ENCODE data around the gene GBF1.

GBF1 gene

DNA sequence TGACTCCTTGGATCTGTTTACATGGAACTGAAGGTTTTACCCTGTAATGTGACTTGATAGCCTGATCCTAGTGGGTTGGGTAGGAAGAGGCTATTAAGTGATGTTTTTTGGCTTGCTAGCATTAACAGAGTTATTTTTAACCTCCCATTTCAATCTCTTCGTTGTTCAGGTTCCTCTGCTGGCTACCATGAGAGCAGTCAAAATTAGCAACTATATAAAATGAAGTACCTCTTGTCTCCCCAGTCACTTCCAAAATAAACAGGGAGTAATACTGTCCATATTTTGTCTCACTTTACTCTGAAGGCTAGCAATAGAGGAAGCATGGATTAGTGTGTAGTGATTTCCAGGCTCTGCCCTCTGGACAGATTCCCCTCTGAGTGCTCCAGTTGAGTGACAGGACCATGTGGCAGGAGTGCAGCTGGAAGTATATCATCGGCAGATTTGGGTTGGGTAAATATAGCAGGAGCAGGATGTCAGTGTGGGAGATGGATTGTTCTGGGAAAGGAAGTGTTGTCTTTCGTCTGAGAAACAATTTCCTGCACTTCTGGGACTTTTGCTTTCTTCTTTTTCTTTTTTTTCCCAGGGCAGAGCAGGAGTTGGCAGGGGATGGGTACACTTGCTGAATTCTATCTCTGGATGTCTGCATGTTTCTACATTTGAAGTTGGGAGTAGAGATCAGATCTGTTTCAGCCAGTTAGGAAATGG is 35.2 kb downstream of the GBF1 start:
- in situ Hi-C loops (cut with MboI; ENCODE audit: low pct_unique_long_range_greater_than_20kb, low sequenced_read_pairs, unreplicated experiment): no loop called here
- TF ChIP-seq, protein P1, sequence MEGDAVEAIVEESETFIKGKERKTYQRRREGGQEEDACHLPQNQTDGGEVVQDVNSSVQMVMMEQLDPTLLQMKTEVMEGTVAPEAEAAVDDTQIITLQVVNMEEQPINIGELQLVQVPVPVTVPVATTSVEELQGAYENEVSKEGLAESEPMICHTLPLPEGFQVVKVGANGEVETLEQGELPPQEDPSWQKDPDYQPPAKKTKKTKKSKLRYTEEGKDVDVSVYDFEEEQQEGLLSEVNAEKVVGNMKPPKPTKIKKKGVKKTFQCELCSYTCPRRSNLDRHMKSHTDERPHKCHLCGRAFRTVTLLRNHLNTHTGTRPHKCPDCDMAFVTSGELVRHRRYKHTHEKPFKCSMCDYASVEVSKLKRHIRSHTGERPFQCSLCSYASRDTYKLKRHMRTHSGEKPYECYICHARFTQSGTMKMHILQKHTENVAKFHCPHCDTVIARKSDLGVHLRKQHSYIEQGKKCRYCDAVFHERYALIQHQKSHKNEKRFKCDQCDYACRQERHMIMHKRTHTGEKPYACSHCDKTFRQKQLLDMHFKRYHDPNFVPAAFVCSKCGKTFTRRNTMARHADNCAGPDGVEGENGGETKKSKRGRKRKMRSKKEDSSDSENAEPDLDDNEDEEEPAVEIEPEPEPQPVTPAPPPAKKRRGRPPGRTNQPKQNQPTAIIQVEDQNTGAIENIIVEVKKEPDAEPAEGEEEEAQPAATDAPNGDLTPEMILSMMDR (IDR thresholded peaks at IDR 0.05; ENCODE audit: extremely low read depth, insufficient read depth, missing control alignments): no peak
- DNase-seq (ENCODE audit: low spot score): no peak

DNA sequence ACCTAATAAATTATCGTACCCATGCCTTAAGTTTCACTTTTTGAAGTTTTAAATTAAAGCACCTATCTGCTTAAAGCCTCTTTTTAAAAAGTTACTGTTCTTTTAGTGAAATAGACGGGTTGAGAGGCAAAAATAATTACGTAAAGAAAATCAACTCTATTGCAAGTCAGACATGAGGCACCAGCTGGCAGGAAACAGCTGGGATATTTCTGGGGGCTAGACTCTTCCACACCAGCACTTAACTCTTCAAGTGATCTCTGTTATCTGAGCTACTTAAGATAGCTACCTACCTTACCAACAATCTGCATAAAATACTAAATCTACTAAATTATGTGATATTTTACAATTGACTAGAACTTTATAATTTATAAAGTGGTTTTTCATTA is 35.8 kb downstream of the GBF1 start:
- no peak for DNase-seq (ENCODE audit: low spot score)
- TF ChIP-seq, protein P1 (IDR thresholded peaks at IDR 0.05; ENCODE audit: extremely low read depth, insufficient read depth, missing control alignments): no peak
- in situ Hi-C loops (cut with MboI; ENCODE audit: low pct_unique_long_range_greater_than_20kb, low sequenced_read_pairs, unreplicated experiment): no loop called here

DNA sequence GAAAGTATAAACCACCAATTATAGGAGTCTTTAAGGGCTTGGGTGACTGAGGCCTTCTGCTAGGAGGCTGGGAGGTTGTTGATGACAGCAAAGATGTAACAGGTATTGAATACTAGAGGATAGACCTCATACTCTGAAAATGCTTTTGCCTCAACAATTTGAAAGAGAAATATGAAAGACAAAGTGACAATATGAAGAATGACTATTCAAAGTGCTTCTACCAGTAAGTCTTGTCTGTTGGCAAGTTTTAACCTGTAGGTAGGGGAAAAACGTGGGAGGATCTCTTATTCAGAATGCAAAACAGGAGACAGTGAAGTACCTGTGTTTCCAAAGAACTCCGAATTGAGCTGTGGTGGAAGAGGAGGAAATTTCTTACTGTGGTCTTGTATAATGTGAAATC is 38.2 kb downstream of the GBF1 start:
- TF ChIP-seq, protein P1 (IDR thresholded peaks at IDR 0.05; ENCODE audit: extremely low read depth, insufficient read depth, missing control alignments): no peak
- no peak for DNase-seq (ENCODE audit: low spot score)
- in situ Hi-C loops (cut with MboI; ENCODE audit: low pct_unique_long_range_greater_than_20kb, low sequenced_read_pairs, unreplicated experiment): no loop called here

DNA sequence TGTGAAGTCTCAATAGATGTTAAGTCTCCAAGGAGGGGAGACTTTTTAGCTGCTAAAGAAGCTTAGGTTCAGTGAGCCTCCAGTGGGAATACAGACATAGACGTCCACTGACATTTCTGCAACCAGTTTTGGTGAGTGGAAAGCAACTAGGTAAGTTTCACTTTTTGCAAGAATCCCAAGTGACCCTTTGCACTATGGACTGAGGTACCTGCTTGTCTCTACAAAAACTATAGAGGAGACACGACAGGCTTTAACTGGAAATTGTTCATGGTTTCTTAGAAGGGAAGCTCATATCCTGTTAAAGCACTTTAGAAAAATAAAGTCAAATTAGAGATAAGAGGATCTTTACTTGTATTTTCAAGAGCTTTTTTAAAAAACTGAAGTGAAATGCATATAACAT is 38.6 kb downstream of the GBF1 start:
- TF ChIP-seq, protein P1 (IDR thresholded peaks at IDR 0.05; ENCODE audit: extremely low read depth, insufficient read depth, missing control alignments): no peak
- no peak for DNase-seq (ENCODE audit: low spot score)
- in situ Hi-C loops (cut with MboI; ENCODE audit: low pct_unique_long_range_greater_than_20kb, low sequenced_read_pairs, unreplicated experiment): no loop called here

DNA sequence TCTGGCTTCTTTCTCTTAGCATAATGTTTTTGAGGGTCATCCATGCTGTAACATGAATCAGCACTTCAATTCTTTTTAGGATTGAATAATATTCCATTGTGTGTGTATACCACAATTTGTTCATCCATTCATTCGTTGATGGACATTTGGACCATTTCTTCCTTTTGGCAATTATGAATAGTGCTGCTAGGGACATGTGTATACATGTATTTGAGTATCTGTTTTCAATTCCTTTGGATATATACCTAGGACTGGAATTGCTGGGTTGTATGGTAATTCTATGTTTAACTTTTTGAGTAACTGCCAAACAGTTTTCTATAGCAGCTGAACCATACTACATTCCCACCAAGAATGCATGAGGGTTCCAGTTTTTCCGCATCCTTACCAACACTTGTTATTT is 39.2 kb downstream of the GBF1 start:
- in situ Hi-C loops (cut with MboI; ENCODE audit: low pct_unique_long_range_greater_than_20kb, low sequenced_read_pairs, unreplicated experiment): no loop called here
- TF ChIP-seq, protein P1 (IDR thresholded peaks at IDR 0.05; ENCODE audit: extremely low read depth, insufficient read depth, missing control alignments): no peak

DNA sequence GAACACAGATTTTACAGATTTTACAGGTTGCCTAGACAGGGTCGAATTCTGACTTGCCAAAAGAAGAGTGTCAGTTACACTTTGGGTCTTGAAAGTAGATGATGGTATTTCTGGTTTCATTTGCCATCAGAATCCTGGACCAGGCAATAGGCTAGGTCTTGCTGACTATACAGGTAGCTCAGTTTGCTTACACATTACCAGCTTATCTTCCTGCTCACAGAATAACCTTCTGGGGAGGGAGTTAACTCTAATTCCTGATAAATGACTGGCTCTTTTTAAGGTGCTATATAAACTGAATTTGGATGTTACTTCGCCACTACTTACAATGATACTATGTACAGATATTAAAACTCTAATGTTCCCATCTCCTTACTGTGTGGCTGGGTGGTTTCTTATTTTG is 39.8 kb downstream of the GBF1 start:
- TF ChIP-seq, protein P1 (IDR thresholded peaks at IDR 0.05; ENCODE audit: extremely low read depth, insufficient read depth, missing control alignments): no peak
- in situ Hi-C loops (cut with MboI; ENCODE audit: low pct_unique_long_range_greater_than_20kb, low sequenced_read_pairs, unreplicated experiment): no loop called here
- no peak for DNase-seq (ENCODE audit: low spot score)

More for the DNA sequence above, 39.2 kb downstream of the GBF1 start:
- DNase-seq (ENCODE audit: low spot score): no peak

All from GM13977 (cell line).